Pons (tissue), 1 donor: Measurements from ENCODE around the gene METTL21C.

Experiments used
- DNase-seq: peaks from one replicate; pipeline ENCODE4 v3.0.0-alpha.2; 2016; ENCODE audit warnings: low spot score

Gene METTL21C

DNA sequence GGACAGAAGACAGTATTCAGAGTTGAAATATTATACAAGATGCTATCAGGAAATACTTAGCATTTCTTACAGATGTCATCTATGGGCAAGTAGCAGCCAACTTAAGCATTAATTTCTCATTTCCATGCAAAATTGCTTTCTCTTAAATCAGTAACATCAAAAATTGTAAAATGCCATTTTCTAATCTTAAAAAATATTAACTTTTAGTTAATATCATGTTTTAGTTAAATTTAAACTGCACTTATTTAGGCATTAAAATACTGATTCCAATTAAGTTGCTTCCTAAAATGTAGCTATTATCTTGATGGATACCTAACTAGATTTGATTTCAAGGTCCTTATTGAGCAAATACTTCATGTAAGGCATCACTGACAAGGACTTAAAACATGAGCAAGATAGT is 27.8 kb downstream of the METTL21C start:
- DNase-seq, result no peak

DNA sequence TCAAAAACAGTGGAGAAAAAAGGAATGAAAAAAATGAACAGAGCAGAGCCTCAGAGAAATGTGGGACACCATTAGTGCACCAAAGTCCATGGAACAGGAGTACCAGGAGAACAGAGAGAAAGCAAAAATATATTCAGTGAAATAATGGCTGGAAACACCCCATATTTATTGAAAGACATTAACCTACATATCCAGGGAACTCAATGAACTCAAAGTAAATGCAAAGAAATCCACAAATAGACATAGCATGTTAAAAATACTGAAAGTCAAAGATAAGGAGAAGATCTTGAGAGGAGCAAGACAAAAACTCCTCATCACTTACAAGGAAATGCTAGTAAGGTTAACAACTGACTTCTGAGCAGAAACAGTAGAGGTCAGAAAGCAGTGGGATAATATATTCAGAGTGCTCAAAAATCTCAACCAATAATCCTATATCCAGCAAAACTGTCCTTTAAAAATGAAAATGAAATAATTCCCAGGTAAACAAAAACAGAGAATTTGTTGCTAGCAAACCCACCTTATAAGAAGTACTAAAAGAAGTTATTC is 35.6 kb downstream of the METTL21C start:
- no peak for DNase-seq

DNA sequence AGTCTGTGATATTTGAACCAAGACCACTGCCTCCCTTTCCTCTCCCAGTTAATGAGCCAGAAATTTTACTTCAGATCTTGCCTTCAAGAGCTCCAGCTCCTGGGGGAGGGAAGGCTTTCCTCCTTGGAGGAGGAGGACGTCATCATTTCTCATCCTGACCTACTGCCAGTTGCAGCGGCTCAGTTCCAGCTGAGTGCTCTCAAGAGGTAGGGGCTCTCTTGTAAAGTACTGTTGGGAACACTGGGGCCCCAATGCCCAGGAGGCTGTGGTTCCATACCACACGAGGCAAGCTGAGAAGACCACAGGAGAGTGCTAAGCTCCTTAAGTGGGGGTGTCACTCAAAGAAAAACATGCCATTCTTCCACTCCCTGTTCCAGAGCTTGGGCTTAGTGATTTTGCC is 36.2 kb downstream of the METTL21C start:
- DNase-seq, result no peak

DNA sequence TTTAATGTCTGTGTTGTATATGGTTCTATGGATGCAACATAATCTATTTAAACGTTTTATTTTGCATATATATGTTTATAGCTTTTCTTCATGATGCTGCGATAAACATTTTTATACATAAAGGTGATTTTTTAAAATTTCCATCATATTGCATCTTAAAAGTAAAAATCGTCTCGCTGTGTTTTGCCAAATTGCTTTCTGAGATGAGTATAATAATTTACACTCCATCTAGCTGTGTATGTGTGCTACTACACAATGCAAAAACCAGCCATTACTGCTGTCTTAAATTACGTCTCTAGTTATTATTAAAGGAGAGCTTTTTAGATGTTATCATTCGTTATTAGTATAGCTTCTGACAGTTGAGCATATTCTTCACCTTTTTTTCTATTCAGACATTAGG is 37.2 kb downstream of the METTL21C start:
- no peak for DNase-seq

DNA sequence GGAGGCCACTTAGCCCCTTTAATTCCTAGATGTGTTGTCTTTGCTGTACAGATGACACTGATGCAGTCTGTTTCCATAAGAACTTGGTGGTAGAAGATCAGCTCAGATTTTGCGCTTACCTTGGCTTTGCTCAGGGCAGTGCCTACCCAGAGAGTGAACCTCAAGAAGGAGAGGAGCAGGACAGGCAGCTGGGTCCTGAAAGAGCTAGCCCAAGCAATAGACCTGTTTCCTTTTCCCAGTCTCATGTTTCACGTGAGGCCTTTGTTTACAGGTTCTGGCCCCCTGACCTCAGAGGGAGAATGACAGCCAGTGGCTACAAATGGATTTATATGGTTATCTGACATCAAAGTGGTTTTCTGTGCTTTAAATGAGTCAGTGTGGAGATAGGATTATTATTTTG is 40.1 kb downstream of the METTL21C start:
- no peak for DNase-seq

DNA sequence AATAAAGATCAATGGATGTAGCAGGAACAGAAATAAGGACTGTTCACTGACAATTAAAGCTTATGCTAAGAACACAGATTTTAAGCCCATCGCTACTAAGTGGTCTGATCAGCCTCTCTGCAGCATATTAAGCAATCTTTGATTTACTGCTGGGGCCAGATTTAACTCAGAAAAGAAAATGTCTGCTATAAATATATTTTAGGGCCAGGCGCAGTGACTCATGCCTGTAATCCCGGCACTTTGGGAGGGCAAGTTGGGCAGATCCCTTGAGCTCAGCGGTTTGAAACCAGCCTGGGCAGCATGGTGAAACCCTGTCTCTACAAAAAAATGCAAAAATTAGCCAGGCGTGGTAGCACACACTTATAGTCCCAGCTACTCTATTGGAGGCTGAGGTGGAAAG is 43.0 kb downstream of the METTL21C start:
- no peak for DNase-seq

DNA sequence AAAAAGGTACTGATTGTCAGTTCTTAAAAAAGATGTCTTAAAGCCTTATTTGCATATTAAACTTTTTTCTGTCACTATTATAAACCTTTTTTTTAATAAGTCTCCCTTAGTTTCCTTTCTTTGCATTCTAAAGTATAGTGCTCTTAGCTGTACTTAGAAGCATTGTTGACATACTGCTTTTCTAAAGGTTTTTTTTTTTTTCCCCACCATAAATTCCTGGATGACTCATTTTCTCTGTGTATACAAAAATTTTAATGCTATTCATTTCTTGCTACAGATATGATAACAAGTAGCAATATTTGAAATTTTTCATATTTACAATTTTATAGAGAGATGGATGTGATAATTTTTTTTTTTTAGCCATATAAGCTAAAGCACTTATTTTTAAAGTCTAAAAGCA is 43.5 kb downstream of the METTL21C start:
- no peak for DNase-seq

DNA sequence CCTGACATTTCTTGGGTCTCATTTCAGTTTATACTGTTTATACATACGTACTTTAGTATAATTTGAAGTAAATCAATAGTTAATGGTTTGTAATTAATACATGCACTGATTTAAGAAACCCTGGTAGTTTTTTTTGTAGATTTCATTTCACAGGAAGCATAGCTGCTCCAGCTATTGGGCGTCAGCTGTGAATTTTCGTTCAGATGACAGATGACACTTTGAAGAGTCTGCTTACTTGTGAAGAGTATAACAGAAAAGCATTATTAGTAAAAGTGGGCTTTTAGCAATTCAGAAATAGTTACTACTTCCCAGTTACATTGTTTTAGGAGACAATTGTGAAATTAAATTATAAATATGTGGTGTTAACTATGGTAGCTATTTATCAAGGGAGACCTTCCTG is 44.4 kb downstream of the METTL21C start:
- no peak for DNase-seq

DNA sequence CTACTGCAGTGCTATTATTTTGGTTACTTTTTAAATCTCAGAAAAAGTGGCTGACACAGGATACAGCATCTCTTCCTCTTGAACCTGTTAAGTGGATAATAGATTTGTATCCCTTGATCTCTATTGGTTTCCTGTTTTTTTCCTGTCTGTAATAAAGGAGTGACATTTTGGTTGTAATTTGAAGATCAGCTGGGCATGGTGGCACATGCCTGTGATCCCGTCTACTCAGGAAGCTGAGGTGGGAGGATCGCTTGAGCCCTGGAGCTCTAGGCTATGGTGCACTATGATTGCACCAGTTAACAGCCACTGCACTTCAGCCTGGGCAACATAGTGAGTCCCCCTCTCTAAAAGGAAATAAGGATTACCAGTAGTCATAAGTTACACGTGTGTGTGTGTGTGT is 46.8 kb downstream of the METTL21C start:
- no peak for DNase-seq

DNA sequence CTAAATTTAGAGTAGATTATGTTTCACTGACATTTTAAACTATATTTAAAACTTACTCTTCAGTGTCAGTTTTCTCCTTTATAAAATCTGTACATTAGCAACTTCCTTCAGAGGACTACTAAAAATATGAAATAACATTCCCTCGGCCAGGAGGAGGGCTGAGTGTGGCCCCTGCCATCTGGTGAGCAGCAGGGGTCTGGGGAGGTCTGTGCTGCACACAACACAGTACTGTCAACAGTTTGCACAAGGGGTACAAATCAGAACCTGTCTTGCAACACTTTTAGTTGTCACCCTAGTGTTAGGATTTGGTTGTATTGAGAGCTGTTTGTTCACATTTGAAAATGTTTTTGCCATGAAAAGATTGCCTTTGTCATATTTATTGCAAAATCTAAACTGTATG is 49.1 kb downstream of the METTL21C start:
- no peak for DNase-seq

DNA sequence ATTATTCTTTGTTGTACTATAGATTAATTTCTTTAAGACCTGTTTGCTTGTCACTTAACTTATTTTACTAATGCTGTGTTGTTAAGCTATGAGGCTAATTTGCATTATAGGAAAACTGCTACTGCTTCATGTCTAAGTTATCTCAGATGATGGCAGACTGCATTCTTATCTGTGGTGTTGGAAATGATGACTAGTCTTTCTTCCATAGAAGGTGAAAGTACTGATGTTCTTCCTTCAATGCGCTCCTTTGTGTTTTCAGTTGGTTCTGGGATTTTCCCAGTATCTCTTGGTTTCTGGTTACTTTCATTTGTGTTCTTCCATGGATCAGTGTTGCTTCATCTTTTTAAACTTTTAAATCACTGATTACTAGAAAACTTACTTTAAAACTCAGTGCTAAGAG is 51.2 kb downstream of the METTL21C start:
- no peak for DNase-seq

DNA sequence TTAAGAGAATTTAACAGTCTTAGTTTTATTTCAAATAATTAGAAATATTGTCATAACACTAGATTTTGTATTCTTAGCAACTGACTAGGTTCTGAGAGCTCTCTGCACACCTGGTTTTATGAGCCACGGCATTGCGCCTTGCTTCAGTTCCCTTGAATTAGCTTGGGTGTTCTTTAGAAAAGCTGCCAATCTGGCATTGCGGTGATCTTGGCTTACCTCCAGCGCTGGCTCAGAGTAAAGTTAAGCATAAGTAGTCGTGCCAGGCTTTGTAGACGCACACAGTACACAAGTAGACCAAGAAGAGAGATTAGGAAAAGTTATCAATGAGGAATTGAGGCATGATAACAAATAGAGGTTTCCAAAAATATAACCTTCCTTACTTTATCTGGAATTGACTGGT is 52.4 kb downstream of the METTL21C start:
- peak; percentile 26 for DNase-seq

DNA sequence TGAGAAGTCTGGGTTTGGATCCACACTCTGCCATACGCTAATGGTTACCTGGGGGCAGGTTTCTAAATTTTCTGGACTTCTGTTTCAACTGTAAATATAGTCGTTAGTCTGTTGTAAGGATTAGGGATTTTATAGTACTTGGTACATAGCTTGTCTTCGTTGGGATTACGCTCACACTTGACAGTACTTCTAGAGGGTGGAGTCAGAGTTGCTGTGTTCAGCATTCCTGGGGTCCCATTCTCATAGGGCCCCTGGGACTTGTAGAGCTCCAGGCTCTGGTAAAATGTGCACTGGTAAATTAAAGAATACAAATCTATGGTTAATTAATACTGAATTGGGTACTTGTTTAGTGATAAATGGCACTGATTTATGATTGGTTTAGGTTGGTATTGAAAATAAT is 52.8 kb downstream of the METTL21C start:
- DNase-seq, result no peak

DNA sequence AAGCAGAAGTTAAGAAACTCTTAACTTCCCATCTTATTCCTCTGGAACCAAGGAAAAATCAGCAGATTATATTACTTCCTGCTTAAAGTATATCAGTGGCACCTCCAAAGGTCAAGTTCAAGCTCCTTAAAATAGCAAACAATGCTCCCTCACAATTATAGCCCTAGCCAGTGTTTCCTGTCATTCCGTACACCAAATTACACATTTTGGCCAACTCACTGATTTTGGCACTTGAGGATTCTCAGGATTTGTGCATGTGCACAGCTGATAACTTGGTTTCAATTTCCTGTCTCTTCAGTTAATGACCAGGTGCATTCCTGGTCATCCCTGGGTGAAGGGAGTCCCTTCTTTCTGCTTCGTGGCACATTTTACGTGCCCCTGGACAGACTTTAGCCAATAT is 56.1 kb downstream of the METTL21C start:
- DNase-seq, result no peak
